GM19395 (cell line): ENCODE results near the gene CSAG3.
A peak's percentile ranks its signal among the peaks of the same experiment; 100 is the strongest.
"Not testable (repeated sequence)": the region's sequence is repeated elsewhere in the genome, so short reads cannot be mapped to it uniquely, and the experiment has no call there.

Experiments used
- ATAC-seq: cut with Tn5 transposase; IDR thresholded peaks from one replicate; pipeline ENCODE4 v1.9.1; 2021; ENCODE audit warnings: mild to moderate bottlenecking, moderate library complexity; ENCODE audit not compliant: unreplicated experiment

The CSAG3 gene

GRCh38 chrX:152758918-152759317, at the start of gene CSAG3:
Gene CSAG3, plus strand, starts transcription at chrX:152759218.
- not testable (repeated sequence) for ATAC-seq

GRCh38 chrX:152713195-152713594, 45.8 kb upstream of the CSAG3 start:
- not testable (repeated sequence) for ATAC-seq

GRCh38 chrX:152713815-152714787, 44.9 kb upstream of the CSAG3 start, which contains the start of gene MAGEA2B:
Gene MAGEA2B, plus strand, starts transcription at chrX:152714628. Its CDS starts 2,479 bp downstream, at chrX:152717107.
- ATAC-seq: not testable (repeated sequence)

- ATAC-seq: no peak
Measured at GRCh38 chrX:152725409-152725808, 33.6 kb upstream of the CSAG3 start.

GRCh38 chrX:152733261-152733975, 25.6 kb upstream of the CSAG3 start, which contains the start of the genes CSAG1 and MAGEA12:
Gene CSAG1, minus strand, starts transcription at chrX:152733721. Its CDS starts 1,261 bp downstream, at chrX:152732460.
Gene MAGEA12, plus strand, starts transcription at chrX:152733757. Its CDS starts 2,405 bp downstream, at chrX:152736162.
- no peak for ATAC-seq

GRCh38 chrX:152734143-152734858, 24.7 kb upstream of the CSAG3 start:
- not testable (repeated sequence) for ATAC-seq

GRCh38 chrX:152735101-152735500, 23.9 kb upstream of the CSAG3 start:
- ATAC-seq: no peak

GRCh38 chrX:152735860-152736511, 23.0 kb upstream of the CSAG3 start:
- ATAC-seq: no peak

GRCh38 chrX:152736528-152736927, 22.5 kb upstream of the CSAG3 start:
- not testable (repeated sequence) for ATAC-seq

GRCh38 chrX:152738560-152738959, 20.5 kb upstream of the CSAG3 start:
- ATAC-seq: no peak

GRCh38 chrX:152753686-152754650, 5.0 kb upstream of the CSAG3 start, which contains the start of gene MAGEA2:
Gene MAGEA2, minus strand, starts transcription at chrX:152753842. Its CDS starts 2,479 bp downstream, at chrX:152751363.
- ATAC-seq: not testable (repeated sequence)

GRCh38 chrX:152754871-152755270, 4.1 kb upstream of the CSAG3 start:
- not testable (repeated sequence) for ATAC-seq

GRCh38 chrX:152759544-152759943, 526 bp downstream of the CSAG3 start:
- ATAC-seq: not testable (repeated sequence)

- ATAC-seq: not testable (repeated sequence)
Measured at GRCh38 chrX:152761582-152761981, 2.6 kb downstream of the CSAG3 start.

- not testable (repeated sequence) for ATAC-seq
Measured at GRCh38 chrX:152766562-152766961, 7.5 kb downstream of the CSAG3 start.

GRCh38 chrX:152769549-152770289, 10.7 kb downstream of the CSAG3 start, which contains the start of gene MAGEA6:
Gene MAGEA6, minus strand, starts transcription at chrX:152769689. Its CDS starts 2,039 bp downstream, at chrX:152767650.
- ATAC-seq: not testable (repeated sequence)

GRCh38 chrX:152787062-152787461, 28.0 kb downstream of the CSAG3 start:
- peak; percentile 81 for ATAC-seq

GRCh38 chrX:152798945-152799344, 39.9 kb downstream of the CSAG3 start:
- ATAC-seq: no peak
